Peyer's patch (tissue), 4 donors: ENCODE results near the gene THBS1. TPM values are rescaled to one million over a fixed set of nuclear protein-coding genes. Genes with fewer than 3 reads are reported as not detected.

Experiments used
- DNase-seq, 3 donors: peaks; one replicate each; pipeline ENCODE4 v3.0.0-alpha.2; 2017 to 2019
- H3K27ac ChIP-seq, 4 donors: fragments of 200-600 bp; sonication (generic); one replicate each; pipeline ENCODE4 v1.5.1; 2016 to 2019
- H3K27me3 ChIP-seq, 2 donors: fragments of 200-600 bp; sonication (generic); one replicate each; pipeline ENCODE4 v1.5.1; 2019
- H3K36me3 ChIP-seq, 3 donors: fragments of 200-600 bp; sonication (generic); one replicate each; pipeline ENCODE4 v1.5.1; 2016 to 2019
- H3K4me1 ChIP-seq, 4 donors: fragments of 200-600 bp; sonication (generic); one replicate each; pipeline ENCODE4 v1.5.1; 2016 to 2019
- H3K4me3 ChIP-seq, 4 donors: fragments of 200-600 bp; sonication (generic); 1 replicate in 3 of 4; 2 replicates in 1 of 4; pipeline ENCODE4 v1.5.1; 2016 to 2019; ENCODE audit warnings: mild to moderate bottlenecking in 1 of 4
- H3K9me3 ChIP-seq, 4 donors: fragments of 200-600 bp; sonication (generic); one replicate each; pipeline ENCODE4 v1.5.1; 2016 to 2019; ENCODE audit warnings: mild to moderate bottlenecking in 1 of 4
- POLR2A ChIP-seq, 2 donors: fragments of 450-650 bp; IDR thresholded peaks; one replicate each; pipeline ENCODE4 v1.5.1; 2017; ENCODE audit warnings: antibody characterized with exemption in 2 of 2, mild to moderate bottlenecking in 2 of 2, moderate library complexity in 2 of 2
- total RNA-seq, 4 donors: library from RNA; depleted of rRNA; stranded (reverse); fragments of >200 nt; gene quantifications; one replicate each; pipeline ENCODE4 v1.1.0, GENCODE V29; 2016
- TF ChIP-seq, protein P1 (sequence below), 6 experiments: fragments of 450-650 bp in 4 of 6; fragments of 200-600 bp in 2 of 6; sonication (generic) in 1 of 6; IDR thresholded peaks; one replicate each; pipeline ENCODE4 v1.5.1; 2017 to 2019; ENCODE audit warnings: antibody characterized with exemption in 6 of 6, mild to moderate bottlenecking in 3 of 6, moderate library complexity in 1 of 6

The THBS1 gene
- total RNA-seq, 4 donors from 2014 or later: 68.7 to 784 (median 139) TPM

DNA sequence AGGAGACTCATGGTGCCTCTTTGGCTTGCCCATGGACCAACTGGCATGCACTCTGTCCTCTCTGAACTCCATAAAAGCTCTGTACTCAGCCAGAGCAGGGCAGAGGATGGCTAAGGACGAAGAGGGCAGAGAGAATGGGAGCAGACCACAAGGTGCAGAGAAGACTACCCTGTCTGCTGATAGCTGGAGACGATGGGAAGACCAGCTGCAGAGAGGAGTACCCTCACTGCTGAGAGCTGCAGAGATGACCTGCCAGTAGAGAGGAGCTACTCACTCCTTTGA is 65.0 kb downstream of the THBS1 start:
- no peaks in the 10 kb centered on the region for H3K9me3 ChIP-seq
- H3K27me3 ChIP-seq: no peaks in the 10 kb centered on the region
- no peak overlapping the region for H3K27ac ChIP-seq
- H3K4me1 ChIP-seq: peaks cover 0 to 13% (median 0%) of the 10 kb centered on the region in 4 donors
- no peak overlapping the region for H3K4me3 ChIP-seq
- DNase-seq: no peak
- H3K36me3 ChIP-seq: no peaks in the 10 kb centered on the region
- TF ChIP-seq, protein P1, sequence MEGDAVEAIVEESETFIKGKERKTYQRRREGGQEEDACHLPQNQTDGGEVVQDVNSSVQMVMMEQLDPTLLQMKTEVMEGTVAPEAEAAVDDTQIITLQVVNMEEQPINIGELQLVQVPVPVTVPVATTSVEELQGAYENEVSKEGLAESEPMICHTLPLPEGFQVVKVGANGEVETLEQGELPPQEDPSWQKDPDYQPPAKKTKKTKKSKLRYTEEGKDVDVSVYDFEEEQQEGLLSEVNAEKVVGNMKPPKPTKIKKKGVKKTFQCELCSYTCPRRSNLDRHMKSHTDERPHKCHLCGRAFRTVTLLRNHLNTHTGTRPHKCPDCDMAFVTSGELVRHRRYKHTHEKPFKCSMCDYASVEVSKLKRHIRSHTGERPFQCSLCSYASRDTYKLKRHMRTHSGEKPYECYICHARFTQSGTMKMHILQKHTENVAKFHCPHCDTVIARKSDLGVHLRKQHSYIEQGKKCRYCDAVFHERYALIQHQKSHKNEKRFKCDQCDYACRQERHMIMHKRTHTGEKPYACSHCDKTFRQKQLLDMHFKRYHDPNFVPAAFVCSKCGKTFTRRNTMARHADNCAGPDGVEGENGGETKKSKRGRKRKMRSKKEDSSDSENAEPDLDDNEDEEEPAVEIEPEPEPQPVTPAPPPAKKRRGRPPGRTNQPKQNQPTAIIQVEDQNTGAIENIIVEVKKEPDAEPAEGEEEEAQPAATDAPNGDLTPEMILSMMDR (IDR thresholded peaks at IDR 0.05): no peak
- TF ChIP-seq POLR2A (IDR thresholded peaks at IDR 0.05): no peak

DNA sequence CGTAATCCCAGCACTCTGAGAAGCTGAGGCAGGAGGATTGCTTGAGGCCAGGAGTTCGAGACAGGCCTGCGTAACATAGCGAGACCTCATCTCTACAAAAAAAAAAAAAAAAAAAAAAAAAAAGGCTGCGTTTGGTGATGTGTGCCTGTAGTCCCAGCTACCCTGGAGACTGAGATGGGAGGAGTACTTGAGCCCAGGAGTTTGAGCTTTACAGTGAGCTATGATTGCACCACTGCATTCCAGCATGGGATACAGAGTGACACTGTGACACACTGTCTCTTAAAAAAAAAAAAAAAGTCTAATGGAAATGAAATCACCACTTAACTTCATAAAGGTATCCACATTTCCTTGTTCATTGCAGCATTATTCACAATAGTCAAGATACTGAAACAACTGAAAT is 65.5 kb downstream of the THBS1 start:
- TF ChIP-seq, protein P1 (IDR thresholded peaks at IDR 0.05): no peak
- no peak for TF ChIP-seq POLR2A (IDR thresholded peaks at IDR 0.05)
- Histone ChIP-seq H3K4me1 (peaks cover 0 to 10% (median 0%) of the 10 kb centered on the region in 4 donors), H3K36me3 (no peaks in the 10 kb centered on the region), H3K27me3 (no peaks in the 10 kb centered on the region), H3K4me3 (no peak overlapping the region), H3K27ac (no peak overlapping the region), H3K9me3 (no peaks in the 10 kb centered on the region)
- DNase-seq: no peak

Other genes starting within 250 kb of the THBS1 start
- not detected for gene FSIP1, start 201.8 kb downstream of the THBS1 start, total RNA-seq